GM19043 (cell line): ENCODE measurements around the gene SMAD9.

Source experiments
- ATAC-seq: cut with Tn5 transposase; IDR thresholded peaks from one replicate; pipeline ENCODE4 v1.9.1; 2021; ENCODE audit warnings: low read depth; ENCODE audit not compliant: unreplicated experiment

SMAD9 gene

GRCh38 chr13:36820222-36820621, 99.8 kb downstream of the SMAD9 start:
- peak; percentile 44 for ATAC-seq

- ATAC-seq, result peak; percentile 8
Observed at GRCh38 chr13:36819739-36820090, 100.3 kb downstream of the SMAD9 start.

GRCh38 chr13:36818804-36819738, 101.0 kb downstream of the SMAD9 start, which contains the start of gene RFXAP:
TSS of gene RFXAP (plus strand) at chr13:36819222. CDS start at chr13:36819358, 136 bp downstream.
- peak; percentile 77 for ATAC-seq

- ATAC-seq, result peak; percentile 0
Observed at GRCh38 chr13:36817996-36818803, 101.8 kb downstream of the SMAD9 start.

GRCh38 chr13:36815062-36815461, 105.0 kb downstream of the SMAD9 start:
- no peak for ATAC-seq

GRCh38 chr13:36814465-36814864, 105.6 kb downstream of the SMAD9 start:
- no peak for ATAC-seq

GRCh38 chr13:36813225-36813624, 106.8 kb downstream of the SMAD9 start:
- ATAC-seq, result no peak

- no peak for ATAC-seq
Observed at GRCh38 chr13:36807616-36808015, 112.4 kb downstream of the SMAD9 start.

- no peak for ATAC-seq
Observed at GRCh38 chr13:36806102-36806501, 113.9 kb downstream of the SMAD9 start.

GRCh38 chr13:36804588-36804987, 115.5 kb downstream of the SMAD9 start:
- no peak for ATAC-seq

GRCh38 chr13:36801035-36801434, 119.0 kb downstream of the SMAD9 start:
- no peak for ATAC-seq

GRCh38 chr13:36796052-36796451, 124.0 kb downstream of the SMAD9 start:
- ATAC-seq, result no peak

GRCh38 chr13:36795463-36795862, 124.6 kb downstream of the SMAD9 start:
- no peak for ATAC-seq
